B cell (primary cell): Measurements from ENCODE around the gene DSTYK.

ENCODE experiments used
- EZH2 ChIP-seq: IDR thresholded peaks from 2 replicates; pipeline ENCODE4 v1.6.1; 2012; ENCODE audit warnings: borderline replicate concordance, low read depth, mild to moderate bottlenecking, moderate library complexity, low read length; ENCODE audit not compliant: insufficient read depth, poor library complexity, severe bottlenecking
- TF ChIP-seq, protein P1 (sequence below): fragments of 200-600 bp; IDR thresholded peaks from one replicate; pipeline ENCODE4 v1.8.0; 2022; ENCODE audit warnings: antibody characterized with exemption, mild to moderate bottlenecking

GRCh38 chr1:205237526-205238484 lies 26.3 kb upstream of the DSTYK start:
- TF ChIP-seq, protein P1, sequence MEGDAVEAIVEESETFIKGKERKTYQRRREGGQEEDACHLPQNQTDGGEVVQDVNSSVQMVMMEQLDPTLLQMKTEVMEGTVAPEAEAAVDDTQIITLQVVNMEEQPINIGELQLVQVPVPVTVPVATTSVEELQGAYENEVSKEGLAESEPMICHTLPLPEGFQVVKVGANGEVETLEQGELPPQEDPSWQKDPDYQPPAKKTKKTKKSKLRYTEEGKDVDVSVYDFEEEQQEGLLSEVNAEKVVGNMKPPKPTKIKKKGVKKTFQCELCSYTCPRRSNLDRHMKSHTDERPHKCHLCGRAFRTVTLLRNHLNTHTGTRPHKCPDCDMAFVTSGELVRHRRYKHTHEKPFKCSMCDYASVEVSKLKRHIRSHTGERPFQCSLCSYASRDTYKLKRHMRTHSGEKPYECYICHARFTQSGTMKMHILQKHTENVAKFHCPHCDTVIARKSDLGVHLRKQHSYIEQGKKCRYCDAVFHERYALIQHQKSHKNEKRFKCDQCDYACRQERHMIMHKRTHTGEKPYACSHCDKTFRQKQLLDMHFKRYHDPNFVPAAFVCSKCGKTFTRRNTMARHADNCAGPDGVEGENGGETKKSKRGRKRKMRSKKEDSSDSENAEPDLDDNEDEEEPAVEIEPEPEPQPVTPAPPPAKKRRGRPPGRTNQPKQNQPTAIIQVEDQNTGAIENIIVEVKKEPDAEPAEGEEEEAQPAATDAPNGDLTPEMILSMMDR = no peak
- no peak for TF ChIP-seq EZH2
